ENCODE data around the gene KCNIP4. TPM values are rescaled to one million over a fixed set of nuclear protein-coding genes. Genes with fewer than 3 reads are reported as not detected.

KCNIP4 gene
- total RNA-seq, 1 experiment from 2014 or later: not detected

DNA sequence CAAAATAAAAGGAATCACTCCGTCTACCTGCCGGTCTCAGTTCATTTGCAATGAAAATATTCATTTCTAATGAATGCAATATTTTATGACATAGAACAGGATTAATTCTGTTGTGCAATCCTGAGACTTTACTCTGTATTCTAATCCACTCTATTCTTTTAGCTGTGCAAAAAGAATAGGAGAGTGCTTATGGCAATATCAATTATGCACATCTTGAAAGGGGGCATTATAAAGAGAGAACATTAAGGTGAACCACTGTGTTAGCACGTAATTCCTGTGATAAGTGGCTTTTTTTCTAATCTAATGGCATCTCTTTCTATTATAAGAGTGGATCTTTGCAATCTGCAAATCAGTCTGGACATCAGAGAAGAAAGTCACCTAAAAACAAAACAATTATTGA lies 99.5 kb downstream of the KCNIP4 start:
- DNase-seq (ENCODE audit: low spot score): no peak

GRCh38 chr4:21848021-21848420 lies 100.6 kb downstream of the KCNIP4 start:
- no peak for DNase-seq (ENCODE audit: low spot score)

GRCh38 chr4:21845663-21846062 lies 102.9 kb downstream of the KCNIP4 start:
- DNase-seq (ENCODE audit: low spot score): no peak

GRCh38 chr4:21835712-21836111 lies 112.9 kb downstream of the KCNIP4 start:
- no peak for DNase-seq (ENCODE audit: low spot score)

GRCh38 chr4:21830272-21830671 lies 118.3 kb downstream of the KCNIP4 start:
- no peak for DNase-seq (ENCODE audit: low spot score)

DNA sequence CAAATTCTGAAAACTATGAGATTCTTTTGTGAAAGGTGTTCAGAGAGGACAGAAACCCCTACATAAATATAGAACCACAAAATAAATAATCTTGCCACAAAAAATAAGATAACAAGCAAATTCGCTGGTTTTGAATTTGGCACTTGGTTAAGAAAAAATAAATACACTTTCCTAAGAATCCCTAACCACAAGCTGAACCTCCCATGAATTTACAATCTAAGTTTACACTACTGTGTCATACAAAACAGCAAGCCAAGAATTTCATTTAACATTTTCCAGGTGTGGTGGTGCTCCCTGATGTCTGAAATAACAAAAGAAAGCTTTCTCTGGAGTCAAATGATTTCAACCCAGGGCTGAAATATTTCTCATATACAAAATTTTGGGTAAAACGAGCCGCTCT lies 121.0 kb downstream of the KCNIP4 start:
- DNase-seq (ENCODE audit: low spot score): peak; percentile 84

DNA sequence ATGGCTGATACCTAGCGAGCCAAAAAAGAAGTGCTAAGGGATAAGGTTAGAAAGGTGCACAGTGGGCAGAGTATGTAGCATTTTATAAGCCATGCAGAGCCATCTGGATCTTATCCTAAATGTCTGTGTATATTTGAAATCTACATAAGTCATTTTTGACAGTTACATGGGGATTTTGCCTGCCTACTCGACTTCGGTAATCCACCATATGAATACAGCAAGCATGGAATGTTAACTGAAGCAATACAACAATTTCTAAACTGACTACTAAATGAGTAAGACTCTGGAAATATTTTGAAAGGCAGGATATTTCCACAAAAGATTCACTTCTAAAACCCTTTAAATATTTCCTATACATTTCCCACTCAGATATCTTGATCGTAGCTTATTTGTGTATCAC lies 122.5 kb downstream of the KCNIP4 start:
- DNase-seq (ENCODE audit: low spot score): no peak

- no peak for DNase-seq (ENCODE audit: low spot score)
Observed at GRCh38 chr4:21819086-21819485, 129.5 kb downstream of the KCNIP4 start.

GRCh38 chr4:21815651-21816377 lies 132.8 kb downstream of the KCNIP4 start:
- DNase-seq (ENCODE audit: low spot score): no peak

GRCh38 chr4:21811565-21811964 lies 137.0 kb downstream of the KCNIP4 start:
- peak; percentile 27 for DNase-seq (ENCODE audit: low spot score)

DNA sequence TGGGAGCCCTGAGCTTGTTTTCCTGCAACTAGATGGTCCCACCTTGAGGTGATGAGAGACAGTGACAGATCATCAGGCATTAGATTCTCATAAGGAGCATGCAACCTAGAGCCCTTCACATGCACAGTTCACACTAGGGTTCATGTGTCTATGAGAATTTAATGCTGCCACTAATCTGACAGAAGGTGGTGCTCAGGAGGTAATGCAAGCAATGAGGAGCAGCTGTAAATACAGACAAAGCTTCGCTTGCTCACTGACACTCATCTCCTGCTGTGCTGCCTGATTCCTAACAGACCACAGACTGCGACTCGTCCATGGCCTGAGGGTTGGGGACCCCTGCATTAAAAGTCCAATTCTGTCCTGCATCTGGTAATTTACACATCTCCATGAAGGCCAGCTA lies 141.6 kb downstream of the KCNIP4 start:
- DNase-seq (ENCODE audit: low spot score): no peak

GRCh38 chr4:21802406-21802805 lies 146.2 kb downstream of the KCNIP4 start:
- DNase-seq (ENCODE audit: low spot score): peak; percentile 27

- no peak for DNase-seq (ENCODE audit: low spot score)
Observed at GRCh38 chr4:21801661-21802385, 146.7 kb downstream of the KCNIP4 start.

DNA sequence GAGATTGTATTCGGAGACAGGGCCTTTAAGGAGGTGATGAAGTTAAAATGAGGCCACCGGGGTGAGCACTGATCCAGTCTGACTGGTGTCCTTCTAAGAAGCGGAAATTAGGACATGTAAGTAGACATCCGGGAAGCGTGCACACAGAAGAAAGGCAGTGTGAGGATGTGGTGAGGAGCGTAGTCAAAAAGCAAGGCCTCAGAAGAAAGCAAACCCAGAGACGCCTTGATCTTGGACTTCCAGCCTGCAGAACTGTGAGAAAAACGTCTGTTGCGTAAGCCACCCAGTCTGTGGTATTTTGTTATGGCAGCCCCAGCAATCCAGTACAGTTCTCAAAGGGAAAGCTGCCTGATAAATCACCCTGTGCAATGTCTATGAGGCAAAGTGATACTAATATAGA lies 153.5 kb downstream of the KCNIP4 start:
- DNase-seq (ENCODE audit: low spot score): peak; percentile 11

- no peak for DNase-seq (ENCODE audit: low spot score)
Observed at GRCh38 chr4:21792736-21793135, 155.8 kb downstream of the KCNIP4 start.

DNA sequence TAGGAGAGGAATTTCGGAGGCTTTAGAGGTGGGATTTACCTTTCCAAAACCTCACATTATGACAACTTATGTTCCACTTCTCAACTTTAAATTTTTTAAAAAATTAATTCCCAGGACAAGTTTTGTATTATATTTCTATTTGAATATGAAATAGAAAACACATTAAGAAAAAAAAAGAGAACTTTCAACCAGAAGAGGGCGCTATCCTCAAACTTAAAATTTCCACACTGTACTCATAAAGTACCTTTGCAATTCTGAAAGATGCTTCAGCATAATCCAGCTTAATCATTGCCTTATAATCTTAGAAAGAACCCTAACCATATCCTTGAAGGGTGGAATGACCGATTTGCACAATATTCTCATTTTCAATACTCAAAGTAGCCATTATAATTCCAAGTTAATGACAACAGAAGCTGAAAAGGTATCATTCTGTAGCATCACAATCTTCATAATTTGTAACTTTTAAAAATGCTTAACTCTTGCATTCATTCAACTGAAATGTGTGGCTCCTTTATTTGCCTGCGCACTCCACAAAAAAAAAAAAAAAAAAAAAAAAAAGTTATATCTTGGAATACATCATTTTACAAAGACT lies 158.0 kb downstream of the KCNIP4 start:
- peak; percentile 37 for DNase-seq (ENCODE audit: low spot score)

DNA sequence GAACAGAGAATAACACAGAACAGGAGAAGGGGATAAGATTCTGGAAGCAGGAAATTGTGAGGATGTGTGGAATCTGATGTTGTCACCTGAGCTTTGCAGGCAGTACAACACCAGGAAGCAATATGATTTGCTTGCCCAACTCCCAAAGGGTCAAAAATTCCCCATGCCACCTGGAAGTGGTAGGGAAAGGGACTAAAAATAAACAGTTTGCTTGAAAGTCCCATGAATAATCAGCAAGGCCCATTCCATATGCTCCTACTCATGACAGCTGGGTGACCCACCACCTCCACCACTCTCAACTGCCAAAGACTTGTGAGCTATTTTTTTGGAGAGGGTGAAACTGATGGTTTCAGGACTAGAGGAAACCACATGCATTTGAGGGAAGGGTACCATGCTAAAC lies 168.4 kb downstream of the KCNIP4 start:
- peak; percentile 66 for DNase-seq (ENCODE audit: low spot score)

DNA sequence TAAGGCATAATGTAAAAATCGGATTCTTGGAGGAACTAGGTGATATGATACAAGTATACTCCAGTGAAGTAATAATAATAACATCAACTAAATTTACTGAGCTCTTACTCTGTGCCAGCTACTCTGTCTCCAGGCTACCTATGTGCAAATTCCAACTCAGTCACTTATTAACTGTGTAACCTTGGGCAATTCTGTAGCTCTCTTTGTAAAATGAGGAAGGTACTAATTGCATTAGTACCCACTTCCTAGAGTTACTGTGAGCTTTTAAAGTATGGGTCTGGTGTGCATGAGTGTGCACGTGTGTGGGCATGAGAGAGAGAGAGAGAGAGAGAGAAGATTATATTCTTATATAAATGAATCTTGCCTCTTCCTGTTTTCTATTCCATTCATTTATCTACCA lies 169.9 kb downstream of the KCNIP4 start:
- DNase-seq (ENCODE audit: low spot score): no peak

DNA sequence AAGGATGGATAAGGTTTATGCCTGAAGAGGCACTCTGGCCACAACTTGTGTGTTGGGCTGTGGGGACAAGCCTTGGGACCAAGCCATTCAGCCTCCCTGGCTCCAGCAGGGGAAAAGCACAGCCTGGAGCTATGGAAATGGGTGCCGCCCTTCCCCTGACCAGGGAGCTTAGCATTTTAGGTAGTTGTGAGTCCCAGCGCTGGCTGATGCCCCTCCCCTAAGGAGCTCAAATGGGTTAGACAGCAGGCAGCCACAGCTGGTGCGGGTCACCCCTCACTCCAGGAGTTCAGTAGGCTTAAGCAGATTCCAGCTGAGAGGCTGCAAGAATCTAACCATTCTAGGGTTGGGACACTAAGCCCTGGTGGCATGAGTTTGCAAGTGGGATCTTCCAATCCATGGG lies 172.9 kb downstream of the KCNIP4 start:
- DNase-seq (ENCODE audit: low spot score): no peak

- peak; percentile 71 for DNase-seq (ENCODE audit: low spot score)
Observed at GRCh38 chr4:21769404-21770147, 179.0 kb downstream of the KCNIP4 start.

DNA sequence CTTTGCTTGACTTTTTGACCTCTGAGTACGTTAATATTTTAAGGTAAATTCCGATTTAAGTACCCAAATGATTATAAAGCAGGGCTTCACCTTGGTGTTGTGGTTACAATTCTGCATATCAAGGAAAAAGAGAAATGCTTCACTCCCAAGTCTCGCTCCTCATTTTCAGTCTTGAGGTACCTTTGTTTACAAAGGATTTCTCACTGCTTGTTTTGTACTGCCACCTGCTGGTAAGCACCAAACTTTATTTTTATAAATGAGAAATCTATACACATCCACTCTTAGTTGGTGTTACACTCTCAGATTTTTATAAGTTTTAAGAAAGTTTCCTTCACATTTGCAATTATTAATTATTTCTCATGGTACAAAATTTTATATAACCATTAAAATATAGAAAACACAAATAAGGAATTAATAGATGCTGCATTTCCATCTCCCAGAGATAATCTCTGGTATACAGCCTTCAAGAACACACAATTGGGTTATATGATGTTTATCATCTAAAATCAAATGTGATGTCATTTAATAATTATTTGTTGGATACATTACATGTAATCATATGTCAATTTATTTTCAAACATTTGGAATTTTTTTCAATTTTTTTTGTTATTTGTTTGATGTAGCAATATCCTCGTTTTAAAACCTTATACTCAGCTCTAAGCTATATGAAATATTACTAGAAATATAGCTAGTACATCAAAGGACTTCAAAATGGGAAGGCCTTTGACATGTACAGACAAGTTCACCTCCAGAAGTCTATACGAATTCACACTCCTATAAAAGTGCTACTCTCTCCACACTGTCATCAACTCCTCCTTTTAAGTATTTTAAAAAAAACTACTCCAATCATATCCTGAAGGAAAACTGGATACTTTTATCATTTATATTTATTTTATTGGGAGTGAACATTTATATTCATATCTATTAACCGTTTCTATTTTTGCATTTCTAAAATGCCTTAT lies 179.9 kb downstream of the KCNIP4 start:
- peak; percentile 79 for DNase-seq (ENCODE audit: low spot score)
